SU-DHL-6 (cell line): ENCODE data around the gene ZXDC.

ENCODE experiments used
- H2AFZ ChIP-seq: fragments of 200-600 bp; sonication (generic); 2 replicates; pipeline ENCODE4 v1.6.1; 2014; ENCODE audit warnings: low read depth, mild to moderate bottlenecking, moderate library complexity, mixed read lengths, antibody characterized with exemption, low read length; ENCODE audit not compliant: severe bottlenecking
- H3F3A ChIP-seq: fragments of 200-600 bp; shearing (Covaris generic); 2 replicates; pipeline ENCODE4 v1.6.0; 2016; ENCODE audit warnings: antibody characterized with exemption, mild to moderate bottlenecking; ENCODE audit not compliant: insufficient read depth
- H3K27ac ChIP-seq: fragments of 200-600 bp; sonication (generic); 2 replicates; pipeline ENCODE4 v1.5.1; 2016; ENCODE audit warnings: low read depth, mild to moderate bottlenecking, low read length, moderate library complexity, mixed read lengths
- H3K27me3 ChIP-seq: fragments of 200-600 bp; sonication (generic), shearing (Covaris generic); 2 replicates; pipeline ENCODE4 v1.6.0; 2014; ENCODE audit warnings: mild to moderate bottlenecking, low read length
- H3K36me3 ChIP-seq: fragments of 200-600 bp; sonication (generic); 2 replicates; pipeline ENCODE4 v1.6.1; 2014; ENCODE audit warnings: mild to moderate bottlenecking, low read length, mixed read lengths
- H3K4me2 ChIP-seq: fragments of 300-600, 200-600 bp; shearing (Covaris generic), sonication (generic); 2 replicates; pipeline ENCODE4 v1.6.0; 2014; ENCODE audit warnings: low read length, low read depth, mild to moderate bottlenecking; ENCODE audit not compliant: poor library complexity, severe bottlenecking
- H3K4me3 ChIP-seq: fragments of 200-600 bp; sonication (generic); 2 replicates; pipeline ENCODE4 v1.5.1; 2014; ENCODE audit warnings: antibody characterized with exemption, low read length, mild to moderate bottlenecking, mixed read lengths; ENCODE audit not compliant: insufficient read depth, poor library complexity, severe bottlenecking
- H3K79me2 ChIP-seq: fragments of 200-600 bp; sonication (generic); 2 replicates; pipeline ENCODE4 v1.6.1; 2014; ENCODE audit warnings: mild to moderate bottlenecking, low read length, moderate library complexity; ENCODE audit not compliant: insufficient read depth
- H3K9ac ChIP-seq: fragments of 200-600 bp; sonication (generic); 2 replicates; pipeline ENCODE4 v1.7.0; 2014; ENCODE audit warnings: mild to moderate bottlenecking, low read length
- H3K9me2 ChIP-seq: fragments of 200-600 bp; sonication (generic); replicated peaks from 2 replicates; pipeline ENCODE4 v1.6.1; 2014; ENCODE audit warnings: low read length; ENCODE audit not compliant: insufficient read depth
- H3K9me3 ChIP-seq: fragments of 200-600 bp; sonication (generic); 2 replicates; pipeline ENCODE4 v1.6.1; 2014; ENCODE audit warnings: low read length, mixed read lengths; ENCODE audit not compliant: insufficient read depth
- H4K20me1 ChIP-seq: fragments of 200-600 bp; sonication (generic); 2 replicates; pipeline ENCODE4 v1.6.1; 2014; ENCODE audit warnings: low read depth, mild to moderate bottlenecking, antibody characterized with exemption, low read length, moderate library complexity, mixed read lengths
- EZH2phosphoT487 ChIP-seq: fragments of 200-600 bp; sonication (generic), shearing (Covaris generic); conservative IDR thresholded peaks from 2 replicates; pipeline ENCODE4 v1.6.1; 2018; ENCODE audit warnings: mild to moderate bottlenecking, antibody characterized with exemption, low read length, moderate library complexity, mixed read lengths
- TF ChIP-seq, protein P1 (sequence below): fragments of 200-600 bp; sonication (generic); IDR thresholded peaks from one replicate; pipeline ENCODE4 v1.5.1; 2017; ENCODE audit warnings: antibody characterized with exemption, mild to moderate bottlenecking, low read length, moderate library complexity; ENCODE audit not compliant: insufficient read depth, poor library complexity, severe bottlenecking

ZXDC gene

GRCh38 chr3:126417981-126418530 lies 57.6 kb downstream of the ZXDC start:
- Histone ChIP-seq H3K9me3 (no peaks in the 10 kb centered on the region), H3F3A (no peaks in the 10 kb centered on the region), H2AFZ (no peak overlapping the region), H3K79me2 (no peaks in the 10 kb centered on the region), H3K27ac (no peak overlapping the region), H3K9me2 (no peaks in the 10 kb centered on the region), H3K9ac (no peak overlapping the region), H3K4me2 (no peak overlapping the region), H4K20me1 (no peaks in the 10 kb centered on the region), H3K27me3 (no peaks in the 10 kb centered on the region), H3K4me3 (no peak overlapping the region), H3K36me3 (no peaks in the 10 kb centered on the region)
- TF ChIP-seq, protein P1, sequence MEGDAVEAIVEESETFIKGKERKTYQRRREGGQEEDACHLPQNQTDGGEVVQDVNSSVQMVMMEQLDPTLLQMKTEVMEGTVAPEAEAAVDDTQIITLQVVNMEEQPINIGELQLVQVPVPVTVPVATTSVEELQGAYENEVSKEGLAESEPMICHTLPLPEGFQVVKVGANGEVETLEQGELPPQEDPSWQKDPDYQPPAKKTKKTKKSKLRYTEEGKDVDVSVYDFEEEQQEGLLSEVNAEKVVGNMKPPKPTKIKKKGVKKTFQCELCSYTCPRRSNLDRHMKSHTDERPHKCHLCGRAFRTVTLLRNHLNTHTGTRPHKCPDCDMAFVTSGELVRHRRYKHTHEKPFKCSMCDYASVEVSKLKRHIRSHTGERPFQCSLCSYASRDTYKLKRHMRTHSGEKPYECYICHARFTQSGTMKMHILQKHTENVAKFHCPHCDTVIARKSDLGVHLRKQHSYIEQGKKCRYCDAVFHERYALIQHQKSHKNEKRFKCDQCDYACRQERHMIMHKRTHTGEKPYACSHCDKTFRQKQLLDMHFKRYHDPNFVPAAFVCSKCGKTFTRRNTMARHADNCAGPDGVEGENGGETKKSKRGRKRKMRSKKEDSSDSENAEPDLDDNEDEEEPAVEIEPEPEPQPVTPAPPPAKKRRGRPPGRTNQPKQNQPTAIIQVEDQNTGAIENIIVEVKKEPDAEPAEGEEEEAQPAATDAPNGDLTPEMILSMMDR = no peak
- TF ChIP-seq EZH2phosphoT487 = no peak

DNA sequence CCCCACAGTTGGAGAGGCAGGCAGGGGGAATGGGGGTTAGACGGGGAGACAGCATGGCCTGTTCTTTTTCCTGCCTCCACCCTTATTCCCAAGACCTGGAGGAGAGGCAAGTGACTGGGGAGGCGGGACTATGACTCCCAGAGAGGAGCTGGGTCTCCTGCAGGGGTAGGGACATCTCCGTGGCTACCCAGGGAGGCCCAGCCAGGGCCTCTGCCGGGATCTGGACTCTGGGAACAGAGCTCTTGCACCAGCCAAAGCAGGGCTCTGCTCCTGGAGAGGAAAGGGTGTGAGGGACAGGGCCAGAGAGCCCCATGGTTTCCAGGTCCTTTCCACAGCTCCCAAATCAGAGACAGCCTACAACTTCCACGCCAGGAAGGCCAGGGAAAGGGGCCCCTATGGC lies 58.2 kb downstream of the ZXDC start:
- H3K27me3 ChIP-seq = no peaks in the 10 kb centered on the region
- H3K9me3 ChIP-seq = no peaks in the 10 kb centered on the region
- TF ChIP-seq, protein P1 = no peak
- no peak for TF ChIP-seq EZH2phosphoT487
- H3K4me2 ChIP-seq = no peak overlapping the region
- no peaks in the 10 kb centered on the region for H4K20me1 ChIP-seq
- H2AFZ ChIP-seq = no peak overlapping the region
- H3K79me2 ChIP-seq = no peaks in the 10 kb centered on the region
- no peaks in the 10 kb centered on the region for H3K9me2 ChIP-seq
- H3K9ac ChIP-seq = no peak overlapping the region
- no peaks in the 10 kb centered on the region for H3K36me3 ChIP-seq
- H3K4me3 ChIP-seq = no peak overlapping the region
- H3K27ac ChIP-seq = no peak overlapping the region
- H3F3A ChIP-seq = no peaks in the 10 kb centered on the region

DNA sequence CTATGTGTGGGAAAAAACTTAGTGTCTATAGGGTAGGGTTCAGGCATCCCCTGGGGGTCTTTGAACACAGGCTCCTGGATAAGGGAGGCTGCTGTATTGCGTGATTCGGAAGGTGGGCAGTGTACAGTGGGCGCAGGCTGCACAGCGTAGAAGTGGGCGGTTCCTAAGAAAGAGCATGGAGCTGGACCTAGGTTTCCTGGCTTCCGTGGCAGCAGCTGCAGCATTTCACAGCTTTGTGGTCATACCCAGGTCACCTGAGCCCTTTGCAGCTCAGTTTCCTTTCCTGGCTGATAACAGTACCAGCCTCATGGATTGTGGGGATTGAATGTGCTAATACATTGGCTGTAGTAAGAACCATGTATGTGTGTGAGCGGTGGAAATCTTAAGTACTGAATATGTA lies 58.7 kb downstream of the ZXDC start:
- H4K20me1 ChIP-seq = no peaks in the 10 kb centered on the region
- H3K36me3 ChIP-seq = no peaks in the 10 kb centered on the region
- no peaks in the 10 kb centered on the region for H3F3A ChIP-seq
- no peaks in the 10 kb centered on the region for H3K9me3 ChIP-seq
- H3K27ac ChIP-seq = no peak overlapping the region
- H3K4me3 ChIP-seq = no peak overlapping the region
- no peak for TF ChIP-seq EZH2phosphoT487
- TF ChIP-seq, protein P1 = no peak
- no peak overlapping the region for H2AFZ ChIP-seq
- no peaks in the 10 kb centered on the region for H3K9me2 ChIP-seq
- H3K4me2 ChIP-seq = no peak overlapping the region
- no peaks in the 10 kb centered on the region for H3K27me3 ChIP-seq
- no peaks in the 10 kb centered on the region for H3K79me2 ChIP-seq
- H3K9ac ChIP-seq = no peak overlapping the region
